H1 (cell line): ENCODE results near the gene MEIS2. TPM values are rescaled to one million over a fixed set of nuclear protein-coding genes. Genes with fewer than 3 reads are reported as not detected.
A peak's percentile ranks its signal among the peaks of the same experiment; 100 is the strongest.

Source experiments
- CBX8 ChIP-seq: fragments of 300-800, 300-1000 bp; sonication (generic); IDR thresholded peaks from 2 replicates; pipeline ENCODE4 v1.7.1; 2016; ENCODE audit warnings: low read depth, low read length, borderline replicate concordance
- CHD7 ChIP-seq: fragments of 300-600 bp; sonication (generic); IDR thresholded peaks from 2 replicates; pipeline ENCODE4 v1.7.1; 2012; ENCODE audit warnings: low read length, moderate library complexity, mild to moderate bottlenecking, inconsistent platforms; ENCODE audit not compliant: insufficient replicate concordance
- KDM1A ChIP-seq: fragments of 200-600, 300-600 bp; sonication (generic); IDR thresholded peaks from 2 replicates; pipeline ENCODE4 v1.7.1; 2016; ENCODE audit warnings: mild to moderate bottlenecking, low read length, borderline replicate concordance
- MAFK ChIP-seq: IDR thresholded peaks from 2 replicates; pipeline ENCODE4 v1.6.1; 2012; ENCODE audit warnings: low read depth, mild to moderate bottlenecking, improper control_type of control experiment, low read length
- PHF8 ChIP-seq: fragments of 200-600 bp; sonication (generic); conservative IDR thresholded peaks from 2 replicates; pipeline ENCODE4 v1.7.1; 2012; ENCODE audit warnings: low read depth, mild to moderate bottlenecking, inconsistent platforms, low read length, moderate library complexity
- POLR2A ChIP-seq, 2 experiments: IDR thresholded peaks; 1 replicate in 1 of 2; 2 replicates in 1 of 2; pipeline ENCODE4 v1.6.1; 2011; ENCODE audit warnings: low read depth in 2 of 2, low read length in 2 of 2, mild to moderate bottlenecking in 2 of 2; ENCODE audit errors: control extremely low read depth in 1 of 2
- SIRT6 ChIP-seq: IDR thresholded peaks from one replicate; pipeline ENCODE4 v1.7.1; 2012; ENCODE audit warnings: low read length, inconsistent platforms
- SP4 ChIP-seq: IDR thresholded peaks from 2 replicates; pipeline ENCODE4 v1.6.1; 2012; ENCODE audit warnings: low read length, inconsistent platforms
- SUZ12 ChIP-seq: fragments of 200-600 bp; sonication (generic); IDR thresholded peaks from 2 replicates; pipeline ENCODE4 v1.6.1; 2012; ENCODE audit warnings: mild to moderate bottlenecking, inconsistent platforms, low read length, moderate library complexity, mixed read lengths
- TAF1 ChIP-seq: IDR thresholded peaks from 2 replicates; pipeline ENCODE4 v1.6.1; 2011; ENCODE audit warnings: mild to moderate bottlenecking, low read depth, low read length
- polyA plus RNA-seq, 7 experiments: library from polyadenylated mRNA; depleted of rRNA in 3 of 7; stranded (reverse) in 5 of 7; unstranded in 2 of 7; fragments of >200 nt in 5 of 7; fragments of 200-250 nt in 2 of 7; gene quantifications; 1 replicate in 5 of 7; 2 replicates in 1 of 7; 4 replicates in 1 of 7; pipeline versions ENCODE4 v1.2.1 to v1.2.3, GENCODE V29; 2011 to 2013; ENCODE audit warnings: missing spikeins in 2 of 7, mixed read lengths in 2 of 7
- total RNA-seq: library from RNA; stranded (reverse); fragmentation: NEBNext Ultra II Directional; extraction: Animal tissue kit (Norgen Biotek cat#: 25700); gene quantifications from 2 replicates; pipeline ENCODE4 v1.2.1, GENCODE V29; 2021

MEIS2 gene
- total and polyA plus RNA-seq, 2 of the 8 experiments (the other 6 are each of a cell fraction or from before 2014, with no cell fraction given) = 0.22 to 1.2 TPM

DNA sequence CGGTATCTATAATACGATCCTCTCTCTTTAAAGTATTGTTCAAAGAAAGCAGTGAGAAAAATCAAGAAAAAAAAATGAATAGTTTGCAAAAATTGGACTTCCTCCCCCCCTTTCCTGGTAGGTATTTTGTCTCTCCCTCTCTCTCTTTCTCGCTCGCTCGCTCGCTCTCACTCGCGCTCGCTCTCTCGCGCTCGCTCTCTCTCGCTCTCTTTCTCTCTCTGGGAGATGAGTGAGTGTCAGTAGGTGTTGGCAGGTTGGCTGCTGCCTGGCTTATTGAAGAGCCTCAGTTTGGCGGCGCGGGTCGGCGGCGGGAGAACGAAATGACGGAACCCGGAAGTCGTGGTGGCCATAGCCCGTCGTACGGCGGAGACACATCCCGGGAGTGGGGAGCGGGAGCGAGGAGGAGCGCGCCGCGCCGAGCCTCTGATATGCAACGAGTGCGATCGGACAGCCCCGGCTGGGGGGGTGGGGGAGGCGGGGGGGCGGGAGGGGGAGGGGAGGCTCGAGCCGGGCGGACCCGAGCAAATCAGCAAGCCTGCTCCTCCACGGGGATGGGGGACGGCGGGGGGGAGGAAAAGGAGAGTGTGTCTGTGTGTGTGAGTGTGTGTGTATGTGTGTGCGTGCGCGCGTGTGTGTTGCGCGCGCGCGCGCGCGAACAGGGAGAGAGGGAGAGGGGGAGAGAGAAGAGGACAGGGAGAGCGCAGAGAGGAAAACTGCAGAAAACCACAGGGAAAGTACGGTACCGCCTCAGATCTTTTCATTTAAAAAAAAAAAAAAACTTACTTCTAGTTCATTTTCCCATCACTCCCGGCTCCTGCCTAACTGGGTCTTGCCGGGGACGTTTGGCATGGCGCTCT is at the start of gene MEIS2 (continued):
- TF ChIP-seq TAF1 (peak; percentile 70), SIRT6 (no peak), SUZ12 (peak; percentile 41; the same call in 1 of the 2 replicates), CHD7 (no peak), KDM1A (no peak), PHF8 (no peak), SP4 (no peak), MAFK (no peak), CBX8 (no peak), POLR2A (IDR thresholded peaks at IDR 0.05; ENCODE audit: control extremely low read depth in 1 of 2, low read depth in 2 of 2, low read length in 2 of 2) (no peak)
